GM10266 (cell line): ENCODE data around the gene KIF1A.

Experiments used
- DNase-seq: peaks from one replicate; pipeline ENCODE4 v3.0.0; 2012; ENCODE audit errors: extremely low spot score
- TF ChIP-seq, protein P1 (sequence below): IDR thresholded peaks from 2 replicates; pipeline ENCODE4 v1.5.1; 2012; ENCODE audit warnings: mild to moderate bottlenecking, low read depth; ENCODE audit not compliant: control insufficient read depth, insufficient read depth; ENCODE audit errors: missing control alignments

The KIF1A gene

DNA sequence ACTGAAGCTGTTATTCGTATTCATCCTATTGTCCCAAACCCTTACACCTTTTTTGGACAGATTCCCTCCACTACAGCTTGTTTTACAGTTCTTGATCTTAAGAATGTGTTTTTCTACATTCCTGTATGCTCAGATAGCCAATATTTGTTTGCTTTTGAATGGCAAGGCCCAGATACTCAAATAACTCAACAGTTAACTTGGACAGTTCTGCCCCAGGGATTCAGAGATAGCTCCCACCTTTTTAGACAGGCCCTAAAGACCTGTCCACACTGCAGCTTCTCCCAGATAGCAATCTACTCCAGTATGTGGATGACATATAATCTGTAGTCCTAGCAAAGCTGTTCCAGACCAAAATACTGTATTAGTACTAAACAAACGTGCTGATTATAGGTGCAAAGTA, 41.5 kb upstream of the KIF1A start:
- TF ChIP-seq, protein P1, sequence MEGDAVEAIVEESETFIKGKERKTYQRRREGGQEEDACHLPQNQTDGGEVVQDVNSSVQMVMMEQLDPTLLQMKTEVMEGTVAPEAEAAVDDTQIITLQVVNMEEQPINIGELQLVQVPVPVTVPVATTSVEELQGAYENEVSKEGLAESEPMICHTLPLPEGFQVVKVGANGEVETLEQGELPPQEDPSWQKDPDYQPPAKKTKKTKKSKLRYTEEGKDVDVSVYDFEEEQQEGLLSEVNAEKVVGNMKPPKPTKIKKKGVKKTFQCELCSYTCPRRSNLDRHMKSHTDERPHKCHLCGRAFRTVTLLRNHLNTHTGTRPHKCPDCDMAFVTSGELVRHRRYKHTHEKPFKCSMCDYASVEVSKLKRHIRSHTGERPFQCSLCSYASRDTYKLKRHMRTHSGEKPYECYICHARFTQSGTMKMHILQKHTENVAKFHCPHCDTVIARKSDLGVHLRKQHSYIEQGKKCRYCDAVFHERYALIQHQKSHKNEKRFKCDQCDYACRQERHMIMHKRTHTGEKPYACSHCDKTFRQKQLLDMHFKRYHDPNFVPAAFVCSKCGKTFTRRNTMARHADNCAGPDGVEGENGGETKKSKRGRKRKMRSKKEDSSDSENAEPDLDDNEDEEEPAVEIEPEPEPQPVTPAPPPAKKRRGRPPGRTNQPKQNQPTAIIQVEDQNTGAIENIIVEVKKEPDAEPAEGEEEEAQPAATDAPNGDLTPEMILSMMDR: no peak
- no peak for DNase-seq

DNA sequence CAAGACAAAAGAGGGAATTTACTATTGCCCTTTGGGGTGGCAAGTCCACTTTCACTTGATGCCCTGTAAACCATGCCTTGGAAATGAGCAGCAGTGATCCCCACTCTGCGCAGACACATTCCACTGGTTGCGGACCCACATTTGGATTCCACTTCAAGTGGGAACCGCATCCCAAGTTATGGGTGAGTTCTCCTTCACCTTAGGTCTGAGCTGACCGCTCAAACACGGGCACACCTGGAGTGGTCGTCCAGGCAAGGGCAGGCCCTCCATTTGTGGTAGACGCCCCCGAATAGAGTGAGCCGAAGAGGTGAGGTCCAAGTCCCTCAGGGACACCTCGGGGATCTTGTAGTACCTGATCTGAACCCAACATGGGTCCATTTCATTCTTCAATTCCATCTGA, 38.9 kb upstream of the KIF1A start:
- TF ChIP-seq, protein P1: no peak
- DNase-seq: no peak

DNA sequence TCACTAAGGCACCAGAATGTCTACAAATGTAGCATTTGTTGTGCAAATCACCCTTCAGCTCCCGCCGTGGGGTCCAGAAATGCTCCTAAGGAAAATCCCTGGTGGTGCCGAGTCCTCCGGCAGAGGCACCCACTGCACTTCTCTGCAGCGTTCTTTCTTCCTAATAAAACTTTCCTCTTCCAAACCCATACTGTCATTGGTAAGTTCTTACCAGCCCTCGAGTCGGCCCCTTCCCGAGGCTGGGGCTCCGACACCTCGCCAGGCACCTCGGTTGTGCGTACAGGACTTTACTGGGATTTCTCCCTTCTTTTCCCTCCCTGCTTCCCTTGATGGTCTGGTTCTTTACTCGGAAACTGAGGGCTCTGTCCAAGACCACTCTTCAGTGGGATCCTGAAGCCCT, 38.3 kb upstream of the KIF1A start:
- DNase-seq: no peak
- TF ChIP-seq, protein P1: no peak

DNA sequence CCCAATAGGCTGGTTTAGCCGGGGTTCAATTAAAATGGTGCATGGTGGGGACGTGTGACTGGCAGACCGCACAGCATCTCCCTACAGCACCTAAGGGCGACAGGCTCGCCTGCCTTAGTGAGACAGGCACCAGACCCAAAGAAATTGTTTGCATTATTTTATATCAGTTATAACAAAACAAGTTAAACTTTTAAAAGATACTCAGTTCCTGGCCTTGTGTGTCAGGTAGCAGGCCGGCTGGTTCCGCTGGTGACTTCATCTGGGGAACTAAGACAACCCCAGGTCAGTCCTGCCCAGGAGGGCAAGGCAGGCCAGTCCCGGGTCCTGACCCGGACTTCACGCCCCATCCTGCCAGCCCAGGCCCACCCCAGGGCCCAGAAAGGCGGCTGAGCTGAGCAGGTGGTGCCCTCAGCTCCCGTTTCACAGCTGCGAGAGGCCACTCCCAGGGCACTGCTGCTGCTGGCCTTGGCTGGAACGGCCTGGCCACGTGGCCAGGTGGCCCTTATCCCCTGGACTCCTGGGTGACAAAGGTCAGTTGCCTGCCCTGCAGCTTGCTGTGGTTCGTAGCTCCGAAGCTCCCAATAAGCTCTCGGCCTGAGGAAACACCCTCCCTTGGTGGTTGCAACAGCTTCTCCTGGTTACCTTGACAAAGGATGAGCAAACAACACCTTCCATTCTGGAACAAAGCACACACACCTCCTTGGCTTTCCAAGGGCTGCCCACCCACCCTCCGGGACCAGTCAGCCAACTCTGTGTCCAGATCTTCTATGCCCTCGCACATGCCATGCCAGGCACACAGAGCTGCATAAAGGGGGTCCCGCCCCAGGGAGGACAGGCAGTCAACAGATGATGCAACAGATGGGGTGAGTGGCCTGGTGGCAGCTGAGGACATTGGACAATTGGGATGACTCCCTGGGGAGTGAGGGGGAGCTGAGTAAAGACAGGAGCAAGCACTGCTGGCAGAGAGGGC, 37.3 kb upstream of the KIF1A start:
- TF ChIP-seq, protein P1: no peak
- DNase-seq: no peak

DNA sequence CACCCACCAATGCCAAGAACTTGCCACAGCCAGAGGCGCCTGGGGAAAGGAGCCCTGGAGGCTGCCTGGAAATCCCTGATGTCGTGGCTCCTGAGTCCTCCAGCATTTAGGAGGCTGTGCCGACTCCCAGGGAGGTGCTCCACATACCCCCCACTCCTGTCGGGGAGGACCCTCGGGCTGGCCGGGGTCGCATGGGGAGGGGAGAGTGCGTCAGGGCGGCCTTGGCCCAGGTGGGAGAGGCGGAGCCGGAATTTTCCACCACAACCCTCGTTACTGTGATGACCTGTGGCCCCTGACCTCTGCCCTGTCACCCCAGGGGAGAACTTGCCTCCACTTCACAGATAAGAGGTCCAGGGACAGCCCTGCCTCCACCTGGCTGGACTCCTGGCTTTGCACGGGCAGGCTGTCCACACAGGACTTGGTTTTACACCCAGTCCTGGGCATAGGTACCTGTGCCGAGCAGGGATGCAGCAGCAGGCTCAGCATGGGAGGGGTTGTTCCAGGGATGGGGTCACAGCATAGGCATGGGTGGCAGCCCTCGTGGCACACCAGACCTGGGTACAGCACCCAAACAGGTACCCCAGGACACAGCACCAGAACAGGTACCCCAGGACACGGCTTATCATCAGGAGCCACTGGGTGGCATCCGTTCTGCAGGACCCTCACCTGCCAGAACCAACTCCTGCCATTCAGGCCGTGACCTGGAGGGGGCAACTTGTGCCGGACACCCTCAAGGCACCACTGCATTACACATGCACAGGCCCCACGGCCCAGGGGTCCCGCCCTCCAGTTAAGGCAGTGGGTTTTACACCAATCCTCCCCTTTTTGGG, 36.3 kb upstream of the KIF1A start:
- TF ChIP-seq, protein P1: no peak
- no peak for DNase-seq

DNA sequence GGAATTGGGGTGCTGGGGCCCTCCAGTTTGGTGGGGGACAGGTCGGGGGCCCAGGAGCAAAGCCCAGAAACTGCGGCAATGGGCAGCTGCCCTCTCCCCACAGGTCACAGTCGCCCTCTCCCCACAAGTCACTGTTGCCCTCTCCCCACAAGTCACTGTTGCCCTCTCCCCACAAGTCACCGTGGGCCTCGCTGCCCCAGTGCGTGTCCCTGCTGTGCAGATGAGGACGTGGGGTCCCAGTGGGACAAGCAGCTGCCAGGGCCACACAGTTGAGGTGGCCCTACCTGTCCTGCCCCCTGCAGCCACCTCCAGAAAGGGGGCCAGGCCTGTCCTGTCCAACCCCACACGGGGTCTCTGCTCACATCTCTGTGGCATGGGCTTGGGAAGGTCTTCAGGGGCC, 35.7 kb upstream of the KIF1A start:
- DNase-seq: no peak
- TF ChIP-seq, protein P1: no peak
